GM12801 (cell line): ENCODE results near the gene TCF3.

Experiments used
- TF ChIP-seq, protein P1 (sequence below): IDR thresholded peaks from one replicate; pipeline ENCODE4 v1.5.1; 2011; ENCODE audit warnings: control low read depth; ENCODE audit not compliant: insufficient read length; ENCODE audit errors: extremely low read depth

The TCF3 gene

DNA sequence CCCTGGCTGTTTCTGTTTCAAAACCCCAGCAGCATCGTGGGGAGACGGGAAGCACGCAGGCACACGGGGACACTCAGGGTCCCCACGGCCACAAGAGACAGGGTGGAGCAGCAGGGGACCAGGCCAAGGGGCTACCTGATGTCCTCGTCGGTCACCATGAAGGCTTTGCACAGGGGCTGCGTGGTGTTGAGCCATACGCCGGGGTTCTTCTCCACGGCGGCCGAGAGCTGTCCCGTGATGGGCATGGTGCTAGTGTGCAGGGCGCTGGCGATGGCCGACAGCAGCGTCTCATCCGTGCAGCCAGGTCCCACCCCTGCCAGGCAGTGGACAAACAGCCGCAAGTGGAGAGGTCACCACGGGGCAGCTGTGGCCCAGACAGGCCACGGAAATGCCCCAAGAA lies 71.5 kb downstream of the TCF3 start:
- TF ChIP-seq, protein P1, sequence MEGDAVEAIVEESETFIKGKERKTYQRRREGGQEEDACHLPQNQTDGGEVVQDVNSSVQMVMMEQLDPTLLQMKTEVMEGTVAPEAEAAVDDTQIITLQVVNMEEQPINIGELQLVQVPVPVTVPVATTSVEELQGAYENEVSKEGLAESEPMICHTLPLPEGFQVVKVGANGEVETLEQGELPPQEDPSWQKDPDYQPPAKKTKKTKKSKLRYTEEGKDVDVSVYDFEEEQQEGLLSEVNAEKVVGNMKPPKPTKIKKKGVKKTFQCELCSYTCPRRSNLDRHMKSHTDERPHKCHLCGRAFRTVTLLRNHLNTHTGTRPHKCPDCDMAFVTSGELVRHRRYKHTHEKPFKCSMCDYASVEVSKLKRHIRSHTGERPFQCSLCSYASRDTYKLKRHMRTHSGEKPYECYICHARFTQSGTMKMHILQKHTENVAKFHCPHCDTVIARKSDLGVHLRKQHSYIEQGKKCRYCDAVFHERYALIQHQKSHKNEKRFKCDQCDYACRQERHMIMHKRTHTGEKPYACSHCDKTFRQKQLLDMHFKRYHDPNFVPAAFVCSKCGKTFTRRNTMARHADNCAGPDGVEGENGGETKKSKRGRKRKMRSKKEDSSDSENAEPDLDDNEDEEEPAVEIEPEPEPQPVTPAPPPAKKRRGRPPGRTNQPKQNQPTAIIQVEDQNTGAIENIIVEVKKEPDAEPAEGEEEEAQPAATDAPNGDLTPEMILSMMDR: no peak

GRCh38 chr19:1580382-1580781 lies 72.0 kb downstream of the TCF3 start:
- TF ChIP-seq, protein P1: no peak

GRCh38 chr19:1579222-1579621 lies 73.2 kb downstream of the TCF3 start:
- TF ChIP-seq, protein P1: no peak

GRCh38 chr19:1577929-1578618 lies 74.3 kb downstream of the TCF3 start:
- TF ChIP-seq, protein P1: no peak

GRCh38 chr19:1577090-1577928 lies 75.1 kb downstream of the TCF3 start:
- TF ChIP-seq, protein P1: no peak

DNA sequence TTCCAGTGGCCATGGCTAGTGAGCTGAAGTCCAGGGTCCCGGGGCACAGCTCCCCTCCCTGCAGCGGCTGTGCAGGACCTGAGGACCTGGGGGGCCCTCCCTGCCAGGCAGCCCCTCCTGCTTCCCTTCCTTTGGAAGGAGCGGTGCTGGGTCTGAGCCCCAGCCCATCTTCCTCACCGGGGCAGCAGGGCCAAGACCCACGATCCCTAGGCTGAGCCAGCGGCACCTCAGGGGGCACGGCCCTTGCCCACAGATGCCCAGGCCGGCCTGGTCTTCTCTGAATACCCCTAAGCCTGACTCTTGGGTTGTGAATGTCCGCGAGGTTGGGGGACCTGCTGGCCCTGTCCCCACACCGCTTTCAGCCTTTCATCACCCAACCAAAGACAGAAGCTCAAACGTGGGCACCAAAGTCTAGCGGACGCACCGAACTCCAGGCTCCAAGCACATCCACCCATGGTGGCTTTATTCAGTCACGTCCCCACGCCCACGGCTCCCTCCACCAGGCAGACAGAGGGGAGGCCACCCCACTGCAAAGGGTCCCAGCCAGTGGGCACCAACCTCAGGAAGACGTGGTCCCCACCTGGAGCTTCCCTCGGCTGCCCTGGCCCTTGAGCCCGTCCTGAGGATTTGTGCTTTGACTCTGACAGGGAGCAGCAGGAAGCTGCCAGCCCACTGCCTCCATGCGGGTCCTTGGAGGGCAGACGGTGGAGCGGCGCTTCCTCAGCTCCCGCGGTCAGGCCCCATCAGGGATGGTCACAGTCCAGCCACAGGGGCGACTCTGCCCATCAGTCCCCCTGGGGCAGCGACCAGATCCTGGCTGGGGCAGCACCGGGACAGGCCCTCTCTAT lies 75.9 kb downstream of the TCF3 start:
- TF ChIP-seq, protein P1: no peak
